K562 (cell line): ENCODE data around the gene MPHOSPH9. TPM values are rescaled to one million over a fixed set of nuclear protein-coding genes. Genes with fewer than 3 reads are reported as not detected.
A peak's percentile ranks its signal among the peaks of the same experiment; 100 is the strongest.

Source experiments
- AFF4 ChIP-seq: sonication (generic); formaldehyde crosslinking; IDR thresholded peaks from 2 replicates; pipeline ENCODE4 v1.8.0; 2023; ENCODE audit warnings: mild to moderate bottlenecking, missing genetic modification reagents
- CBX2 ChIP-seq: fragments of 200-600 bp; sonication (generic); IDR thresholded peaks from one replicate; pipeline ENCODE4 v1.6.1; 2012; ENCODE audit warnings: mild to moderate bottlenecking, low read length, inconsistent platforms; ENCODE audit not compliant: insufficient read depth, poor library complexity, severe bottlenecking
- LEF1 ChIP-seq: fragments of 450-650 bp; IDR thresholded peaks from 2 replicates; pipeline ENCODE4 v1.6.1; 2016; ENCODE audit warnings: mild to moderate bottlenecking
- MEF2A ChIP-seq: IDR thresholded peaks from 2 replicates; pipeline ENCODE4 v1.6.1; 2011; ENCODE audit warnings: low read depth, mild to moderate bottlenecking, low read length, moderate library complexity; ENCODE audit not compliant: control insufficient read depth
- MLLT1 ChIP-seq, 2 experiments: fragments of 450-650 bp; IDR thresholded peaks; 2 replicates each; pipeline ENCODE4 v1.6.1; 2016
- MTA2 ChIP-seq: fragments of 450-650 bp; IDR thresholded peaks from 2 replicates; pipeline ENCODE4 v1.6.1; 2016; ENCODE audit warnings: low read depth
- NCOA6 ChIP-seq: fragments of 450-650 bp; IDR thresholded peaks from 2 replicates; pipeline ENCODE4 v1.6.1; 2017; ENCODE audit warnings: mild to moderate bottlenecking
- NFE2L1 ChIP-seq: fragments of 450-650 bp; IDR thresholded peaks from 2 replicates; pipeline ENCODE4 v1.6.1; 2016; ENCODE audit warnings: missing genetic modification characterization, low read depth, mild to moderate bottlenecking, missing compliant biosample characterization, moderate library complexity, borderline replicate concordance
- NR2C2 ChIP-seq, 2 experiments: fragments of 200-800 bp in 1 of 2; sonication (Bioruptor generic) in 1 of 2; sonication (generic) in 1 of 2; formaldehyde crosslinking in 1 of 2; IDR thresholded peaks; 2 replicates each; pipeline versions ENCODE4 v1.6.1 to v1.8.0; 2016 to 2022; ENCODE audit warnings: mild to moderate bottlenecking in 1 of 2, missing compliant biosample characterization in 1 of 2, missing genetic modification characterization in 1 of 2, missing genetic modification reagents in 1 of 2
- PRDM10 ChIP-seq: fragments of 450-650 bp; IDR thresholded peaks from 2 replicates; pipeline ENCODE4 v1.6.1; 2018; ENCODE audit not compliant: partially characterized antibody
- ZBTB1 ChIP-seq: sonication (generic); formaldehyde crosslinking; IDR thresholded peaks from 2 replicates; pipeline ENCODE4 v1.8.1; 2023; ENCODE audit warnings: missing genetic modification reagents, low read depth, mild to moderate bottlenecking, borderline replicate concordance
- ZFP30 ChIP-seq: fragments of 250-450 bp; sonication (Bioruptor Pico); IDR thresholded peaks from 2 replicates; pipeline ENCODE4 v1.8.0; 2022; ENCODE audit warnings: moderate library complexity, mild to moderate bottlenecking, inconsistent platforms, borderline replicate concordance
- ZNF511 ChIP-seq: sonication (generic); formaldehyde crosslinking; IDR thresholded peaks from 2 replicates; pipeline ENCODE4 v1.8.0; 2022; ENCODE audit warnings: mild to moderate bottlenecking, missing genetic modification reagents
- ZNF740 ChIP-seq, 3 experiments: fragments of 200-800 bp in 1 of 3; sonication (Bioruptor generic) in 1 of 3; sonication (generic) in 1 of 3; formaldehyde crosslinking in 1 of 3; IDR thresholded peaks; 2 replicates each; pipeline versions ENCODE4 v1.6.1 to v1.8.0; 2016 to 2022; ENCODE audit warnings: mild to moderate bottlenecking in 2 of 3, missing compliant biosample characterization in 2 of 3, missing genetic modification characterization in 2 of 3, missing genetic modification reagents in 1 of 3
- polyA plus RNA-seq, 8 experiments: library from polyadenylated mRNA; depleted of rRNA in 4 of 8; stranded (reverse) in 5 of 8; unstranded in 3 of 8; fragments of >200 nt; fragmentation: Nextera tagmentation in 2 of 8; fragmentation: Illumina TruSeq in 1 of 8; extraction: Ambion mirVana in 2 of 8; extraction: Trizol in 1 of 8; gene quantifications; 2 replicates each; pipeline versions ENCODE4 v1.2.1 to v1.2.3, GENCODE V29; 2011 to 2014; ENCODE audit warnings: inconsistent platforms in 1 of 8, missing spikeins in 1 of 8
- total RNA-seq, 7 experiments: library from RNA; depleted of rRNA in 6 of 7; stranded (reverse); fragments of >200 nt in 6 of 7; fragmentation: Illumina TruSeq in 2 of 7; extraction: Trizol in 2 of 7; gene quantifications; 2 replicates each; pipeline versions ENCODE4 v1.2.1 to v1.2.3, GENCODE V29; 2011 to 2021; ENCODE audit warnings: low replicate concordance in 1 of 7

Gene MPHOSPH9
- total and polyA plus RNA-seq, 9 of the 15 experiments (the other 6 are each of a cell fraction or from before 2014, with no cell fraction given), result 14.2 to 103 (median 54.5) TPM

- TF ChIP-seq AFF4 (CRISPR knock-in tag) (no peak), NCOA6 (no peak), NR2C2 (CRISPR knock-in tag; IDR thresholded peaks at IDR 0.05) (no peak), NR2C2 (tag; IDR thresholded peaks at IDR 0.05) (no peak), CBX2 (no peak), ZBTB1 (CRISPR knock-in tag) (no peak), ZFP30 (CRISPR knock-in tag) (no peak), LEF1 (no peak), MLLT1 (IDR thresholded peaks at IDR 0.05) (no peak), NFE2L1 (tag) (peak; percentile 34; the same call in 1 of the 2 replicates), MTA2 (no peak), ZNF511 (no peak), PRDM10 (peak; percentile 50), MEF2A (no peak), ZNF740 (CRISPR knock-in tag; IDR thresholded peaks at IDR 0.05) (0 out of 2 replicates have a peak, but pooled peaks have one; percentile 14), ZNF740 (tag; IDR thresholded peaks at IDR 0.05) (no peak)
These were observed 17.8 kb upstream of the MPHOSPH9 start (continued) for GRCh38 chr12:123250471-123251383.
